ENCODE results near the gene HNRNPH1. TPM values are rescaled to one million over a fixed set of nuclear protein-coding genes. Genes with fewer than 3 reads are reported as not detected.

The HNRNPH1 gene
- total and polyA plus RNA-seq, 2 of the 13 experiments (the other 11 are each of a cell fraction or from before 2014, with no cell fraction given) = 382 to 1,064 TPM

GRCh38 chr5:179623003-179623905 lies at the start of gene HNRNPH1 (continued):
- TF ChIP-seq ERF (CRISPR knock-in tag; IDR thresholded peaks at IDR 0.05) = peak; percentile 65
- no peak for TF ChIP-seq CSRNP2 (CRISPR knock-in tag; conservative IDR thresholded peaks at IDR 0.05; ENCODE audit: low read depth)
- TF ChIP-seq MAF1 (CRISPR knock-in tag; IDR thresholded peaks at IDR 0.05; ENCODE audit: borderline replicate concordance) = 0 out of 2 replicates have a peak, but pooled peaks have one; percentile 28
- TF ChIP-seq MYPOP (CRISPR knock-in tag; IDR thresholded peaks at IDR 0.05) = peak; percentile 88
- TF ChIP-seq ZNF674 (CRISPR knock-in tag; IDR thresholded peaks at IDR 0.05; ENCODE audit: low read depth) = no peak
- peak; percentile 83 for TF ChIP-seq ZNF329 (CRISPR knock-in tag; IDR thresholded peaks at IDR 0.05; ENCODE audit: low read depth)
- no peak for TF ChIP-seq ZNF17 (CRISPR knock-in tag; IDR thresholded peaks at IDR 0.05)
- no peak for TF ChIP-seq ZSCAN5A (CRISPR knock-in tag; IDR thresholded peaks at IDR 0.05; ENCODE audit: borderline replicate concordance)
- TF ChIP-seq GZF1 (CRISPR knock-in tag; IDR thresholded peaks at IDR 0.05) = peak; percentile 77
- TF ChIP-seq RFX3 (CRISPR knock-in tag; IDR thresholded peaks at IDR 0.05) = no peak
- TF ChIP-seq THAP11 (CRISPR knock-in tag; IDR thresholded peaks at IDR 0.05) = peak; percentile 78
- 0 out of 2 replicates have a peak, but pooled peaks have one; percentile 47 for TF ChIP-seq ZNF816 (CRISPR knock-in tag; IDR thresholded peaks at IDR 0.05; ENCODE audit: borderline replicate concordance)
- peak; percentile 53 for TF ChIP-seq KLF12 (CRISPR knock-in tag; IDR thresholded peaks at IDR 0.05; ENCODE audit: borderline replicate concordance)
- TF ChIP-seq TFAP4 (IDR thresholded peaks at IDR 0.05; ENCODE audit: borderline replicate concordance, low read depth) = no peak
- no peak; the same call in 1 of the 2 replicates for TF ChIP-seq GMEB1 (CRISPR knock-in tag; IDR thresholded peaks at IDR 0.05; ENCODE audit: borderline replicate concordance)

Data from HepG2 (cell line).